Measurements from ENCODE around the gene MTUS2. TPM values are rescaled to one million over a fixed set of nuclear protein-coding genes. Genes with fewer than 3 reads are reported as not detected.

Gene MTUS2
- total and polyA plus RNA-seq, 9 of the 15 experiments (the other 6 are each of a cell fraction or from before 2014, with no cell fraction given) = 0.01 to 0.28 (median 0.06) TPM; not detected in 1

DNA sequence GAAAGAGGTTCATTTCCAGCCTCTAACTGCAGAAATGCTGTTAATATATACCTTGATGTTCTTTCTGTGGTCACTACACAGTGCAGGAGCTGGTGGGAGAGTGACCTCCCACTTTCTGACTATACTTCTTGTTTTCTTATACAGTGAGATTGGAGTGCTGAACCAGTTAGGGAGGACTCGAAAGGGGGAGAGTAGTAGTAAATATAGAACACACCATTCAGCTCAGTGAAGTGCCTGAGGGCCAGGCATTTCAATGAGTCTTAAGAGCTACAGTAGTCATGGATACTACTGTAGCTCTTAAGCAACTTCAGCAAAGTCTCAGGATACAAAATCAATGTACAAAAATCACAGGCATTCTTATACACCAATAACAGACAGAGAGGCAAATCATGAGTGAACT is 372.9 kb downstream of the MTUS2 start:
- CTCF ChIA-PET (ENCODE audit: low intra/inter-chr PET ratio) = no interaction called here
- Histone ChIP-seq H3K9me3 (replicated peaks; ENCODE audit: control insufficient read depth, insufficient read depth, low read depth, low read length) (no peaks in the 10 kb centered on the region), H3K4me3 (no peak overlapping the region), H2AFZ (ENCODE audit: low read depth, low read length) (no peak overlapping the region), H3K79me2 (ENCODE audit: control insufficient read depth, insufficient read depth, low read length) (no peaks in the 10 kb centered on the region), H3K27ac (ENCODE audit: extremely low read depth, low read depth, low read length) (no peak overlapping the region), H3K4me1 (replicated peaks in 1 of 2; ENCODE audit: control insufficient read depth in 2 of 2, insufficient read depth in 2 of 2, low read length in 2 of 2) (no peaks in the 10 kb centered on the region), H3K9ac (ENCODE audit: insufficient read depth in 1 of 2, low read depth in 2 of 2, low read length in 2 of 2) (no peak overlapping the region), H3K36me3 (ENCODE audit: control insufficient read depth, insufficient read depth, low read length) (no peaks in the 10 kb centered on the region), H3K4me2 (ENCODE audit: insufficient read depth, low read length) (no peak overlapping the region), H4K20me1 (replicated peaks; ENCODE audit: control insufficient read depth, insufficient read depth, low read length) (no peaks in the 10 kb centered on the region), H3K9me1 (ENCODE audit: control insufficient read depth, insufficient read depth, low read length) (no peaks in the 10 kb centered on the region), H3K27me3 (ENCODE audit: control insufficient read depth in 2 of 2, insufficient read depth in 2 of 2, low read length in 2 of 2) (no peaks in the 10 kb centered on the region)
- FAIRE-seq = no peak
- in situ Hi-C loops (cut with MboI) (no loop called here), intact Hi-C loops (cut with micrococcal nuclease) (no loop called here)
- no TSS peak for BruUV-seq (replicated peaks)
- POLR2A ChIA-PET = no interaction called here
- no peak for DNase-seq (ENCODE audit: extremely low read depth in 1 of 4, low spot score in 3 of 4)
- 0% methylated on average over 1 of the region's 1 CpG for WGBS (ENCODE audit: insufficient coverage, low coverage, missing lambda C conversion rate)
- no peak for ATAC-seq
- TF ChIP-seq RBM17 (IDR thresholded peaks at IDR 0.05; ENCODE audit: borderline replicate concordance, low read depth, low read length) (no peak), NFATC3 (IDR thresholded peaks at IDR 0.05) (no peak), SPI1 (IDR thresholded peaks at IDR 0.05; ENCODE audit: borderline replicate concordance, low read depth, low read length) (no peak), DPF2 (IDR thresholded peaks at IDR 0.05) (no peak), NR4A1 (CRISPR knock-in tag; IDR thresholded peaks at IDR 0.05) (no peak), NR4A1 (tag; IDR thresholded peaks at IDR 0.05) (no peak), BRF1 (IDR thresholded peaks at IDR 0.05; ENCODE audit: borderline replicate concordance, extremely low read depth, insufficient read length) (no peak), FOXK1 (CRISPR knock-in tag; IDR thresholded peaks at IDR 0.05; ENCODE audit: borderline replicate concordance) (no peak), ZNF12 (CRISPR knock-in tag; IDR thresholded peaks at IDR 0.05) (no peak)
- TF ChIP-seq, protein P1, sequence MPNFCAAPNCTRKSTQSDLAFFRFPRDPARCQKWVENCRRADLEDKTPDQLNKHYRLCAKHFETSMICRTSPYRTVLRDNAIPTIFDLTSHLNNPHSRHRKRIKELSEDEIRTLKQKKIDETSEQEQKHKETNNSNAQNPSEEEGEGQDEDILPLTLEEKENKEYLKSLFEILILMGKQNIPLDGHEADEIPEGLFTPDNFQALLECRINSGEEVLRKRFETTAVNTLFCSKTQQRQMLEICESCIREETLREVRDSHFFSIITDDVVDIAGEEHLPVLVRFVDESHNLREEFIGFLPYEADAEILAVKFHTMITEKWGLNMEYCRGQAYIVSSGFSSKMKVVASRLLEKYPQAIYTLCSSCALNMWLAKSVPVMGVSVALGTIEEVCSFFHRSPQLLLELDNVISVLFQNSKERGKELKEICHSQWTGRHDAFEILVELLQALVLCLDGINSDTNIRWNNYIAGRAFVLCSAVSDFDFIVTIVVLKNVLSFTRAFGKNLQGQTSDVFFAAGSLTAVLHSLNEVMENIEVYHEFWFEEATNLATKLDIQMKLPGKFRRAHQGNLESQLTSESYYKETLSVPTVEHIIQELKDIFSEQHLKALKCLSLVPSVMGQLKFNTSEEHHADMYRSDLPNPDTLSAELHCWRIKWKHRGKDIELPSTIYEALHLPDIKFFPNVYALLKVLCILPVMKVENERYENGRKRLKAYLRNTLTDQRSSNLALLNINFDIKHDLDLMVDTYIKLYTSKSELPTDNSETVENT (CRISPR knock-in tag; IDR thresholded peaks at IDR 0.05) = no peak
- TF ChIP-seq, protein P2, sequence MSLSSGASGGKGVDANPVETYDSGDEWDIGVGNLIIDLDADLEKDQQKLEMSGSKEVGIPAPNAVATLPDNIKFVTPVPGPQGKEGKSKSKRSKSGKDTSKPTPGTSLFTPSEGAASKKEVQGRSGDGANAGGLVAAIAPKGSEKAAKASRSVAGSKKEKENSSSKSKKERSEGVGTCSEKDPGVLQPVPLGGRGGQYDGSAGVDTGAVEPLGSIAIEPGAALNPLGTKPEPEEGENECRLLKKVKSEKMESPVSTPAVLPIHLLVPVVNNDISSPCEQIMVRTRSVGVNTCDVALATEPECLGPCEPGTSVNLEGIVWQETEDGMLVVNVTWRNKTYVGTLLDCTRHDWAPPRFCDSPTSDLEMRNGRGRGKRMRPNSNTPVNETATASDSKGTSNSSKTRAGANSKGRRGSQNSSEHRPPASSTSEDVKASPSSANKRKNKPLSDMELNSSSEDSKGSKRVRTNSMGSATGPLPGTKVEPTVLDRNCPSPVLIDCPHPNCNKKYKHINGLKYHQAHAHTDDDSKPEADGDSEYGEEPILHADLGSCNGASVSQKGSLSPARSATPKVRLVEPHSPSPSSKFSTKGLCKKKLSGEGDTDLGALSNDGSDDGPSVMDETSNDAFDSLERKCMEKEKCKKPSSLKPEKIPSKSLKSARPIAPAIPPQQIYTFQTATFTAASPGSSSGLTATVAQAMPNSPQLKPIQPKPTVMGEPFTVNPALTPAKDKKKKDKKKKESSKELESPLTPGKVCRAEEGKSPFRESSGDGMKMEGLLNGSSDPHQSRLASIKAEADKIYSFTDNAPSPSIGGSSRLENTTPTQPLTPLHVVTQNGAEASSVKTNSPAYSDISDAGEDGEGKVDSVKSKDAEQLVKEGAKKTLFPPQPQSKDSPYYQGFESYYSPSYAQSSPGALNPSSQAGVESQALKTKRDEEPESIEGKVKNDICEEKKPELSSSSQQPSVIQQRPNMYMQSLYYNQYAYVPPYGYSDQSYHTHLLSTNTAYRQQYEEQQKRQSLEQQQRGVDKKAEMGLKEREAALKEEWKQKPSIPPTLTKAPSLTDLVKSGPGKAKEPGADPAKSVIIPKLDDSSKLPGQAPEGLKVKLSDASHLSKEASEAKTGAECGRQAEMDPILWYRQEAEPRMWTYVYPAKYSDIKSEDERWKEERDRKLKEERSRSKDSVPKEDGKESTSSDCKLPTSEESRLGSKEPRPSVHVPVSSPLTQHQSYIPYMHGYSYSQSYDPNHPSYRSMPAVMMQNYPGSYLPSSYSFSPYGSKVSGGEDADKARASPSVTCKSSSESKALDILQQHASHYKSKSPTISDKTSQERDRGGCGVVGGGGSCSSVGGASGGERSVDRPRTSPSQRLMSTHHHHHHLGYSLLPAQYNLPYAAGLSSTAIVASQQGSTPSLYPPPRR (CRISPR knock-in tag; IDR thresholded peaks at IDR 0.05; ENCODE audit: borderline replicate concordance) = no peak
- TF ChIP-seq, protein P3, sequence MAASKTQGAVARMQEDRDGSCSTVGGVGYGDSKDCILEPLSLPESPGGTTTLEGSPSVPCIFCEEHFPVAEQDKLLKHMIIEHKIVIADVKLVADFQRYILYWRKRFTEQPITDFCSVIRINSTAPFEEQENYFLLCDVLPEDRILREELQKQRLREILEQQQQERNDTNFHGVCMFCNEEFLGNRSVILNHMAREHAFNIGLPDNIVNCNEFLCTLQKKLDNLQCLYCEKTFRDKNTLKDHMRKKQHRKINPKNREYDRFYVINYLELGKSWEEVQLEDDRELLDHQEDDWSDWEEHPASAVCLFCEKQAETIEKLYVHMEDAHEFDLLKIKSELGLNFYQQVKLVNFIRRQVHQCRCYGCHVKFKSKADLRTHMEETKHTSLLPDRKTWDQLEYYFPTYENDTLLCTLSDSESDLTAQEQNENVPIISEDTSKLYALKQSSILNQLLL (CRISPR knock-in tag; IDR thresholded peaks at IDR 0.05; ENCODE audit: borderline replicate concordance) = no peak

All from K562 (cell line).